HepG2 (cell line): Measurements from ENCODE around the gene C9orf78. TPM values are rescaled to one million over a fixed set of nuclear protein-coding genes. Genes with fewer than 3 reads are reported as not detected.

Source experiments
- ATAC-seq: fragments of 200-7000 bp; cut with Tn5 transposase; 3 replicates; pipeline ENCODE4 v1.9.1; 2020; ENCODE audit warnings: mild to moderate bottlenecking, moderate library complexity
- BruUV-seq: library from RNA; stranded (reverse); fragments of 400-500 nt; replicated peaks from 2 replicates; lab custom pipeline; 2021; lab: Mats Ljungman, UMichigan
- CTCF ChIA-PET: fragments of 300-600 bp; formaldehyde crosslinking; extraction: SDS; loops from one replicate; lab custom pipeline; 2021; ENCODE audit warnings: low total read pairs, inconsistent platforms, low intra/inter-chr PET ratio; lab: Yijun Ruan, JAX
- POLR2A ChIA-PET: fragments of 350-600 bp; sonication (Branson Sonifier 250); formaldehyde crosslinking; loops from one replicate; lab custom pipeline; 2020; ENCODE audit warnings: antibody characterized with exemption, inconsistent platforms; lab: Yijun Ruan, JAX
- DNase-seq: peaks from one replicate; pipeline ENCODE4 v3.0.0-alpha.2; 2015; ENCODE audit warnings: low spot score
- FAIRE-seq: peaks from 3 replicates; lab custom pipeline; 2011; peaks lifted over from hg19 to GRCh38; lab: Jason Lieb, UNC
- H2AFZ ChIP-seq: one replicate; pipeline ENCODE4 v1.6.1; 2011; ENCODE audit warnings: low read length, inconsistent platforms
- H3K27ac ChIP-seq: fragments of 300-600 bp; 3 replicates; pipeline ENCODE4 v1.8.0; 2011; ENCODE audit warnings: mixed run types, mild to moderate bottlenecking, mixed read lengths, low read length, inconsistent platforms; ENCODE audit not compliant: insufficient read depth; ENCODE audit errors: extremely low read length
- H3K27me3 ChIP-seq, 2 experiments: fragments of 200-600 bp in 1 of 2; 2 replicates in 1 of 2; 3 replicates in 1 of 2; pipeline versions ENCODE4 v1.6.0 to v1.8.0; 2011; ENCODE audit warnings: low read length in 2 of 2, mild to moderate bottlenecking in 2 of 2, moderate library complexity in 2 of 2, inconsistent platforms in 1 of 2; ENCODE audit not compliant: insufficient read depth in 2 of 2, control insufficient read depth in 1 of 2
- H3K36me3 ChIP-seq, 2 experiments: fragments of 200-600 bp in 1 of 2; replicated peaks in 1 of 2; 2 replicates in 1 of 2; 3 replicates in 1 of 2; pipeline versions ENCODE4 v1.5.1 to v1.8.0; 2011; ENCODE audit warnings: low read length in 2 of 2, inconsistent platforms in 1 of 2; ENCODE audit not compliant: insufficient read depth in 2 of 2, control insufficient read depth in 1 of 2
- H3K4me1 ChIP-seq: 2 replicates; pipeline ENCODE4 v1.5.1; 2012; ENCODE audit warnings: low read length, inconsistent platforms; ENCODE audit not compliant: insufficient read depth
- H3K4me2 ChIP-seq: 2 replicates; pipeline ENCODE4 v1.6.0; 2011; ENCODE audit warnings: low read depth, low read length, inconsistent platforms
- H3K4me3 ChIP-seq, 3 experiments: fragments of 200-600 bp in 1 of 3; sonication (generic), shearing (Covaris generic) in 1 of 3; replicated peaks in 1 of 3; 2 replicates each; pipeline ENCODE4 v1.5.1; 2011 to 2016; ENCODE audit warnings: low read length in 3 of 3, inconsistent platforms in 2 of 3, low read depth in 2 of 3, mild to moderate bottlenecking in 2 of 3, control low read depth in 1 of 3, mixed read lengths in 1 of 3; ENCODE audit not compliant: insufficient read depth in 1 of 3
- H3K79me2 ChIP-seq: one replicate; pipeline ENCODE4 v1.6.1; 2011; ENCODE audit warnings: low read length, inconsistent platforms; ENCODE audit not compliant: insufficient read depth
- H3K9ac ChIP-seq: 2 replicates; pipeline ENCODE4 v1.6.0; 2011; ENCODE audit warnings: mild to moderate bottlenecking, low read depth, low read length, inconsistent platforms; ENCODE audit not compliant: insufficient read depth
- H3K9me3 ChIP-seq: 2 replicates; pipeline ENCODE4 v1.5.1; 2012; ENCODE audit warnings: mild to moderate bottlenecking, low read length
- H4K20me1 ChIP-seq: 2 replicates; pipeline ENCODE4 v1.6.0; 2011; ENCODE audit warnings: inconsistent platforms, mild to moderate bottlenecking, low read length, moderate library complexity; ENCODE audit not compliant: insufficient read depth
- ADNP ChIP-seq: sonication (generic); formaldehyde crosslinking; IDR thresholded peaks from 2 replicates; pipeline ENCODE4 v1.4.0; 2020; ENCODE audit warnings: missing genetic modification reagents
- BCLAF1 ChIP-seq: fragments of 450-650 bp; IDR thresholded peaks from 2 replicates; pipeline ENCODE4 v1.6.1; 2017; ENCODE audit warnings: mild to moderate bottlenecking
- CTCF ChIP-seq: sonication (generic); formaldehyde crosslinking; IDR thresholded peaks from 2 replicates; pipeline ENCODE4 v1.5.0; 2020; ENCODE audit warnings: mild to moderate bottlenecking, missing genetic modification reagents, moderate library complexity
- GATAD1 ChIP-seq: IDR thresholded peaks from 2 replicates; pipeline ENCODE4 v1.6.1; 2016; ENCODE audit warnings: missing genetic modification reagents, missing compliant biosample characterization
- LCORL ChIP-seq, 2 experiments: fragments of 450-650 bp in 1 of 2; sonication (generic) in 1 of 2; formaldehyde crosslinking in 1 of 2; IDR thresholded peaks; 2 replicates each; pipeline versions ENCODE4 v1.5.0 to v1.6.1; 2017 to 2020; ENCODE audit warnings: antibody characterized with exemption in 1 of 2, missing genetic modification reagents in 1 of 2
- ZMAT3 ChIP-seq: sonication (generic); formaldehyde crosslinking; conservative IDR thresholded peaks from 2 replicates; pipeline ENCODE4 v1.7.0; 2021; ENCODE audit warnings: missing genetic modification reagents
- ZNF280B ChIP-seq: sonication (generic); formaldehyde crosslinking; IDR thresholded peaks from 2 replicates; pipeline ENCODE4 v1.5.0; 2020; ENCODE audit warnings: missing genetic modification reagents, mild to moderate bottlenecking, borderline replicate concordance
- ZNF441 ChIP-seq: sonication (generic); formaldehyde crosslinking; IDR thresholded peaks from 2 replicates; pipeline ENCODE4 v1.7.0; 2021; ENCODE audit warnings: missing genetic modification reagents, borderline replicate concordance
- ZNF660 ChIP-seq: sonication (generic); formaldehyde crosslinking; IDR thresholded peaks from 2 replicates; pipeline ENCODE4 v1.5.1; 2020; ENCODE audit warnings: mild to moderate bottlenecking, low read depth, missing genetic modification reagents, borderline replicate concordance
- ZNF839 ChIP-seq: sonication (generic); formaldehyde crosslinking; IDR thresholded peaks from 2 replicates; pipeline ENCODE4 v1.4.0; 2020; ENCODE audit warnings: missing genetic modification reagents, mild to moderate bottlenecking, borderline replicate concordance
- whole genome bisulfite sequencing: methylation state at CpG from one replicate; pipeline ENCODE4 v1.1.6; 2017; ENCODE audit warnings: low lambda C conversion rate; 5-methylcytosine and 5-hydroxymethylcytosine counted together
- in situ Hi-C: cut with HindIII; loops from 2 replicates; pipeline ENCODE4 v1.10.0; 2017; ENCODE audit warnings: low pct_unique_long_range_greater_than_20kb; ENCODE audit not compliant: extremely low pct_ligation_motif_present
- intact Hi-C: fragments of 100-400 bp; cut with micrococcal nuclease; formaldehyde crosslinking; loops from one replicate; pipeline ENCODE4 v1.10.0; 2022; ENCODE audit not compliant: unreplicated experiment
- polyA plus RNA-seq, 8 experiments: library from polyadenylated mRNA; depleted of rRNA in 3 of 8; stranded (reverse) in 7 of 8; unstranded in 1 of 8; fragments of >200 nt; fragmentation: Illumina TruSeq in 4 of 8; extraction: Trizol in 4 of 8; gene quantifications; 2 replicates each; pipeline versions ENCODE4 v1.2.1 to v1.2.3, GENCODE V29; 2011 to 2016; ENCODE audit warnings: low read depth in 4 of 8, missing spikeins in 1 of 8, mixed read lengths in 1 of 8; ENCODE audit not compliant: insufficient read depth in 1 of 8
- total RNA-seq, 5 experiments: library from RNA; depleted of rRNA; stranded (reverse); fragments of >200 nt; fragmentation: Illumina TruSeq; extraction: Trizol; gene quantifications; 2 replicates each; pipeline ENCODE4 v1.2.3, GENCODE V29; 2016; ENCODE audit warnings: low read depth in 1 of 5

Gene C9orf78
- total and polyA plus RNA-seq, 2 of the 13 experiments (the other 11 are each of a cell fraction or from before 2014, with no cell fraction given) = 18.4 to 35.5 TPM

- TF ChIP-seq ZNF280B (no peak), LCORL (IDR thresholded peaks at IDR 0.05) (no peak), LCORL (CRISPR knock-in tag; IDR thresholded peaks at IDR 0.05) (0 out of 2 replicates have a peak, but pooled peaks have one; percentile 39), BCLAF1 (no peak), ZMAT3 (CRISPR knock-in tag) (no peak)
Observed at GRCh38 chr9:129802833-129803675, 32.0 kb downstream of the C9orf78 start, which contains the start of gene TOR1B (continued).

GRCh38 chr9:129801504-129801903 lies 33.6 kb downstream of the C9orf78 start:
- no peak for TF ChIP-seq GATAD1
- TF ChIP-seq CTCF = peak; percentile 37
- no peak for TF ChIP-seq ADNP (CRISPR knock-in tag)
- peak; percentile 31; the same call in 1 of the 2 replicates for TF ChIP-seq ZNF441 (CRISPR knock-in tag)
- TF ChIP-seq ZNF839 (CRISPR knock-in tag) = no peak
- TF ChIP-seq ZNF660 (CRISPR knock-in tag) = no peak
- Histone ChIP-seq H3K9ac (no peak overlapping the region), H4K20me1 (no peaks in the 10 kb centered on the region), H3K4me1 (peaks cover 26% of the 10 kb centered on the region), H3K27ac (no peak overlapping the region), H3K27me3 (no peaks in the 10 kb centered on the region), H3K4me2 (peak overlapping the region; percentile 35; the same call in 1 of the 2 replicates), H2AFZ (no peak overlapping the region), H3K36me3 (peaks cover 2 to 6% of the 10 kb centered on the region in 2 experiments; a peak in 1 of 5 replicates), H3K79me2 (peaks cover 9% of the 10 kb centered on the region), H3K4me3 (no peak overlapping the region), H3K9me3 (no peaks in the 10 kb centered on the region)
- in situ Hi-C loops = no loop called here
- CTCF ChIA-PET = no interaction called here
- WGBS = 59% methylated on average over 17 of the region's 17 CpGs
- POLR2A ChIA-PET = no interaction called here
- ATAC-seq (peak; percentile 18; the same call in 2 of the 3 replicates), DNase-seq (no peak), FAIRE-seq (no peak)
- intact Hi-C loops = no loop called here
- BruUV-seq = no TSS peak
